ENCODE data around the gene CHRNA5.

DNA sequence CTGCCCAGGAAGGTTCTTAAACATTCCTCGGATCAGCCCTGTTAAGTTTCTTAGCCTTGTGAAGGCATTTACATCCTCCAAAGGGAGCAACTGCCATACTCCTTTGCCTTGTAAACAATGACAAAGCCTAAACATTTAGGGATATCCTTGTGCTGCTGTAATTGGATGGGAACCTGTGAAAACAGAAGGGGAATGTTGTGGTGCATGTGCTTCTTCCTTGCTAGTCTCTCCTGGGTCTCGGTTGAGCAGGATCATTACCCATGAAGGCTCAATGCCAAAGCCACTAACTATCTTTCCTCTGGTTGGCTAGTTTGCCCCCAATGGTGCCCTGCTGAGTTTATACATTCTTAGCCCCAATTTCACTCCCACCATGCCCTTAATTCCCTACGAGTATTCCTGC is 38.1 kb downstream of the CHRNA5 start:
- TF ChIP-seq FOXA1 (IDR thresholded peaks at IDR 0.05) (no peak), HDGF (IDR thresholded peaks at IDR 0.05; ENCODE audit: borderline replicate concordance) (no peak), BHLHE40 (IDR thresholded peaks at IDR 0.05; ENCODE audit: borderline replicate concordance) (no peak), ZNF384 (IDR thresholded peaks at IDR 0.05) (no peak), PKNOX1 (IDR thresholded peaks at IDR 0.05) (no peak), TARDBP (IDR thresholded peaks at IDR 0.05) (no peak), FOXM1 (IDR thresholded peaks at IDR 0.05; ENCODE audit: borderline replicate concordance) (no peak), SP1 (IDR thresholded peaks at IDR 0.05) (no peak), SUZ12 (IDR thresholded peaks at IDR 0.05) (no peak), ELF4 (IDR thresholded peaks at IDR 0.05) (no peak), ARNT (IDR thresholded peaks at IDR 0.05) (no peak)
